SK-N-SH (cell line): ENCODE data around the gene LARGE1. TPM values are rescaled to one million over a fixed set of nuclear protein-coding genes. Genes with fewer than 3 reads are reported as not detected.

Experiments
- CTCF ChIA-PET: fragments of 300-600, 350-600 bp; formaldehyde crosslinking; extraction: SDS; loops from one replicate; lab custom pipeline; 2021; lab: Yijun Ruan, JAX
- POLR2A ChIA-PET: fragments of 350-600 bp; sonication (Branson Sonifier 250); formaldehyde crosslinking; extraction: SDS; loops from one replicate; lab custom pipeline; 2020; ENCODE audit warnings: antibody characterized with exemption, inconsistent platforms; lab: Yijun Ruan, JAX
- DNase-seq: peaks from one replicate; pipeline ENCODE4 v3.0.0; 2012
- H2AFZ ChIP-seq: fragments of 200-600 bp; sonication (generic); 2 replicates; pipeline ENCODE4 v1.8.1; 2016; ENCODE audit warnings: antibody characterized with exemption, mild to moderate bottlenecking, low read depth
- H3F3A ChIP-seq: fragments of 200-600 bp; sonication (generic); replicated peaks from 2 replicates; pipeline ENCODE3; 2016; ENCODE audit warnings: antibody characterized with exemption, mild to moderate bottlenecking; ENCODE audit not compliant: insufficient read depth
- H3K27ac ChIP-seq, 2 experiments: fragments of 200-500 bp in 1 of 2; fragments of 200-600 bp in 1 of 2; sonication (Bioruptor generic) in 1 of 2; sonication (generic), shearing (Covaris generic) in 1 of 2; 2 replicates each; pipeline versions ENCODE4 v1.5.1 to v1.6.1; 2014 to 2016; ENCODE audit warnings: low read depth in 2 of 2, inconsistent platforms in 1 of 2, low read length in 1 of 2, mild to moderate bottlenecking in 1 of 2, mixed read lengths in 1 of 2
- H3K27me3 ChIP-seq: fragments of 200-600 bp; sonication (generic), shearing (Covaris generic); 2 replicates; pipeline ENCODE4 v1.6.1; 2016; ENCODE audit warnings: mixed run types; ENCODE audit not compliant: insufficient read depth
- H3K36me3 ChIP-seq, 2 experiments: fragments of 200-500 bp in 1 of 2; fragments of 200-600 bp in 1 of 2; sonication (Bioruptor generic) in 1 of 2; sonication (generic) in 1 of 2; replicated peaks in 1 of 2; 2 replicates each; pipeline versions ENCODE3 to v1.5.1; 2014 to 2016; ENCODE audit warnings: low read length in 1 of 2, mild to moderate bottlenecking in 1 of 2; ENCODE audit not compliant: insufficient read depth in 2 of 2, control insufficient read depth in 1 of 2
- H3K4me1 ChIP-seq, 2 experiments: fragments of 200-500 bp in 1 of 2; fragments of 200-600 bp in 1 of 2; sonication (Bioruptor generic) in 1 of 2; sonication (generic), shearing (Covaris generic) in 1 of 2; 2 replicates each; pipeline versions ENCODE4 v1.5.1 to v1.6.1; 2014 to 2016; ENCODE audit warnings: low read depth in 1 of 2, low read length in 1 of 2, mixed run types in 1 of 2; ENCODE audit not compliant: insufficient read depth in 2 of 2, control insufficient read depth in 1 of 2
- H3K4me2 ChIP-seq: fragments of 200-600 bp; sonication (generic), shearing (Covaris generic); 2 replicates; pipeline ENCODE4 v1.6.1; 2017; ENCODE audit warnings: mixed run types
- H3K4me3 ChIP-seq, 2 experiments: fragments of 200-500 bp in 1 of 2; fragments of 200-600 bp in 1 of 2; sonication (Bioruptor generic) in 1 of 2; sonication (generic), shearing (Covaris generic) in 1 of 2; 2 replicates each; pipeline versions ENCODE4 v1.5.1 to v1.8.1; 2014 to 2016; ENCODE audit warnings: low read depth in 2 of 2, inconsistent platforms in 1 of 2, low read length in 1 of 2, mild to moderate bottlenecking in 1 of 2, mixed read lengths in 1 of 2, moderate library complexity in 1 of 2
- H3K79me2 ChIP-seq: fragments of 200-600 bp; sonication (generic); 2 replicates; pipeline ENCODE4 v1.8.1; 2017; ENCODE audit warnings: mild to moderate bottlenecking; ENCODE audit not compliant: insufficient read depth
- H3K9ac ChIP-seq: fragments of 200-600 bp; sonication (generic); 2 replicates; pipeline ENCODE4 v1.6.1; 2017; ENCODE audit warnings: mixed run types
- H3K9me2 ChIP-seq: fragments of 200-600 bp; sonication (generic); 2 replicates; pipeline ENCODE4 v1.6.1; 2017; ENCODE audit warnings: mixed run types
- H3K9me3 ChIP-seq: fragments of 200-600 bp; sonication (generic); 2 replicates; pipeline ENCODE4 v1.6.1; 2017; ENCODE audit warnings: mixed run types, mild to moderate bottlenecking, moderate library complexity
- H4K20me1 ChIP-seq: fragments of 200-600 bp; sonication (generic); 2 replicates; pipeline ENCODE4 v1.6.1; 2017; ENCODE audit warnings: mild to moderate bottlenecking, mixed run types; ENCODE audit not compliant: insufficient read depth
- CHD2 ChIP-seq: fragments of 150-350 bp; IDR thresholded peaks from 2 replicates; pipeline ENCODE4 v1.6.1; 2018; ENCODE audit warnings: low read length; ENCODE audit not compliant: partially characterized antibody
- CTCF ChIP-seq: fragments of 200-600 bp; sonication (generic); IDR thresholded peaks from 2 replicates; pipeline ENCODE4 v1.6.1; 2017; ENCODE audit warnings: antibody characterized with exemption, mild to moderate bottlenecking, moderate library complexity
- ELF1 ChIP-seq: IDR thresholded peaks from 2 replicates; pipeline ENCODE4 v1.4.0; 2012
- FOSL2 ChIP-seq: IDR thresholded peaks from 2 replicates; pipeline ENCODE4 v1.4.0; 2012; ENCODE audit warnings: low read depth, mild to moderate bottlenecking, moderate library complexity, borderline replicate concordance
- FOXM1 ChIP-seq: IDR thresholded peaks from 2 replicates; pipeline ENCODE4 v1.4.0; 2012; ENCODE audit warnings: low read depth, mild to moderate bottlenecking
- GABPA ChIP-seq: IDR thresholded peaks from 2 replicates; pipeline ENCODE4 v1.4.0; 2012; ENCODE audit warnings: low read depth, mild to moderate bottlenecking
- GATA2 ChIP-seq: sonication (generic); formaldehyde crosslinking; IDR thresholded peaks from 2 replicates; pipeline ENCODE4 v1.5.0; 2020; ENCODE audit warnings: mild to moderate bottlenecking, missing genetic modification reagents
- MAX ChIP-seq: IDR thresholded peaks from 2 replicates; pipeline ENCODE4 v1.4.0; 2012; ENCODE audit warnings: low read depth
- MXI1 ChIP-seq: IDR thresholded peaks from 2 replicates; pipeline ENCODE4 v1.6.1; 2012; ENCODE audit warnings: mild to moderate bottlenecking, low read depth, low read length, improper control_type of control experiment
- NRF1 ChIP-seq: IDR thresholded peaks from 2 replicates; pipeline ENCODE4 v1.6.1; 2012; ENCODE audit warnings: low read depth, mild to moderate bottlenecking, low read length
- PBX3 ChIP-seq: IDR thresholded peaks from 2 replicates; pipeline ENCODE4; 2012
- RAD21 ChIP-seq: IDR thresholded peaks from 2 replicates; pipeline ENCODE4 v1.6.1; 2012; ENCODE audit warnings: mild to moderate bottlenecking, low read length
- SIN3A ChIP-seq: IDR thresholded peaks from 2 replicates; pipeline ENCODE4 v1.6.1; 2012; ENCODE audit warnings: low read depth, mild to moderate bottlenecking, low read length, moderate library complexity, borderline replicate concordance
- SMC3 ChIP-seq: IDR thresholded peaks from 2 replicates; pipeline ENCODE4 v1.6.1; 2012; ENCODE audit warnings: low read depth, low read length, improper control_type of control experiment
- TCF12 ChIP-seq: IDR thresholded peaks from 2 replicates; pipeline ENCODE4 v1.4.0; 2012
- TEAD4 ChIP-seq: IDR thresholded peaks from 2 replicates; pipeline ENCODE4 v1.4.0; 2012; ENCODE audit warnings: mild to moderate bottlenecking, borderline replicate concordance; ENCODE audit not compliant: insufficient read depth
- USF1 ChIP-seq: IDR thresholded peaks from 2 replicates; pipeline ENCODE4 v1.4.0; 2012; ENCODE audit warnings: low read depth, borderline replicate concordance
- WGBS: methylation state at CpG from one replicate; pipeline ENCODE4 v1.1.6; 2017; ENCODE audit warnings: low lambda C conversion rate; 5-methylcytosine and 5-hydroxymethylcytosine counted together
- polyA plus RNA-seq, 3 experiments: library from polyadenylated mRNA; depleted of rRNA; stranded (reverse); fragments of >200 nt; gene quantifications; 2 replicates each; pipeline ENCODE4 v1.2.3, GENCODE V29; 2012
- TF ChIP-seq, protein P1 (sequence below): fragments of 150-350 bp; IDR thresholded peaks from 2 replicates; pipeline ENCODE4 v1.6.1; 2017; ENCODE audit warnings: antibody characterized with exemption, low read length, low read depth, borderline replicate concordance
- TF ChIP-seq, protein P2 (sequence below): IDR thresholded peaks from 2 replicates; pipeline ENCODE4 v1.6.1; 2012; ENCODE audit warnings: mild to moderate bottlenecking, low read depth, low read length, moderate library complexity
- TF ChIP-seq, protein P3 (sequence below): fragments of 150-350 bp; IDR thresholded peaks from 2 replicates; pipeline ENCODE4 v1.6.1; 2016; ENCODE audit warnings: mild to moderate bottlenecking, low read depth, low read length

LARGE1 gene
- polyA plus RNA-seq, 1 of the 3 experiments (the other 2 are of a cell fraction), result 1.1 TPM

GRCh38 chr22:33314316-33314715 lies 606.0 kb downstream of the LARGE1 start (continued):
- TF ChIP-seq SIN3A, result no peak
- no peak for TF ChIP-seq SMC3
- TF ChIP-seq TCF12, result no peak
- TF ChIP-seq CTCF, result no peak
- no peak for TF ChIP-seq TEAD4

GRCh38 chr22:33303099-33303498 lies 617.2 kb downstream of the LARGE1 start:
- Histone ChIP-seq H4K20me1 (no peaks in the 10 kb centered on the region), H3K9me3 (no peaks in the 10 kb centered on the region), H3K27ac (no peak overlapping the region), H3K9me2 (no peaks in the 10 kb centered on the region), H3K4me1 (no peaks in the 10 kb centered on the region), H3K9ac (no peak overlapping the region), H3K36me3 (no peaks in the 10 kb centered on the region), H3K4me3 (no peak overlapping the region), H3K79me2 (no peaks in the 10 kb centered on the region), H3K4me2 (no peak overlapping the region), H3K27me3 (no peaks in the 10 kb centered on the region), H3F3A (no peaks in the 10 kb centered on the region), H2AFZ (no peak overlapping the region)
- CTCF ChIA-PET, result interaction anchor here (0.6 to 4.5 kb wide), 29 partner anchors 9 to 1721 kb away, joined by 3 to 47 read pairs (median 5); no protein-coding TSS in a partner anchor
- POLR2A ChIA-PET, result no interaction called here
- TF ChIP-seq ELF1 (no peak), TEAD4 (no peak), PBX3 (no peak), FOXM1 (no peak), RAD21 (no peak), NRF1 (no peak), MXI1 (no peak), USF1 (no peak), FOSL2 (no peak), GABPA (no peak), TCF12 (no peak), GATA2 (no peak), CHD2 (no peak), MAX (no peak)
- TF ChIP-seq, protein P1, sequence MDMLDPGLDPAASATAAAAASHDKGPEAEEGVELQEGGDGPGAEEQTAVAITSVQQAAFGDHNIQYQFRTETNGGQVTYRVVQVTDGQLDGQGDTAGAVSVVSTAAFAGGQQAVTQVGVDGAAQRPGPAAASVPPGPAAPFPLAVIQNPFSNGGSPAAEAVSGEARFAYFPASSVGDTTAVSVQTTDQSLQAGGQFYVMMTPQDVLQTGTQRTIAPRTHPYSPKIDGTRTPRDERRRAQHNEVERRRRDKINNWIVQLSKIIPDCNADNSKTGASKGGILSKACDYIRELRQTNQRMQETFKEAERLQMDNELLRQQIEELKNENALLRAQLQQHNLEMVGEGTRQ, result no peak
- TF ChIP-seq, protein P2, sequence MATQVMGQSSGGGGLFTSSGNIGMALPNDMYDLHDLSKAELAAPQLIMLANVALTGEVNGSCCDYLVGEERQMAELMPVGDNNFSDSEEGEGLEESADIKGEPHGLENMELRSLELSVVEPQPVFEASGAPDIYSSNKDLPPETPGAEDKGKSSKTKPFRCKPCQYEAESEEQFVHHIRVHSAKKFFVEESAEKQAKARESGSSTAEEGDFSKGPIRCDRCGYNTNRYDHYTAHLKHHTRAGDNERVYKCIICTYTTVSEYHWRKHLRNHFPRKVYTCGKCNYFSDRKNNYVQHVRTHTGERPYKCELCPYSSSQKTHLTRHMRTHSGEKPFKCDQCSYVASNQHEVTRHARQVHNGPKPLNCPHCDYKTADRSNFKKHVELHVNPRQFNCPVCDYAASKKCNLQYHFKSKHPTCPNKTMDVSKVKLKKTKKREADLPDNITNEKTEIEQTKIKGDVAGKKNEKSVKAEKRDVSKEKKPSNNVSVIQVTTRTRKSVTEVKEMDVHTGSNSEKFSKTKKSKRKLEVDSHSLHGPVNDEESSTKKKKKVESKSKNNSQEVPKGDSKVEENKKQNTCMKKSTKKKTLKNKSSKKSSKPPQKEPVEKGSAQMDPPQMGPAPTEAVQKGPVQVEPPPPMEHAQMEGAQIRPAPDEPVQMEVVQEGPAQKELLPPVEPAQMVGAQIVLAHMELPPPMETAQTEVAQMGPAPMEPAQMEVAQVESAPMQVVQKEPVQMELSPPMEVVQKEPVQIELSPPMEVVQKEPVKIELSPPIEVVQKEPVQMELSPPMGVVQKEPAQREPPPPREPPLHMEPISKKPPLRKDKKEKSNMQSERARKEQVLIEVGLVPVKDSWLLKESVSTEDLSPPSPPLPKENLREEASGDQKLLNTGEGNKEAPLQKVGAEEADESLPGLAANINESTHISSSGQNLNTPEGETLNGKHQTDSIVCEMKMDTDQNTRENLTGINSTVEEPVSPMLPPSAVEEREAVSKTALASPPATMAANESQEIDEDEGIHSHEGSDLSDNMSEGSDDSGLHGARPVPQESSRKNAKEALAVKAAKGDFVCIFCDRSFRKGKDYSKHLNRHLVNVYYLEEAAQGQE, result no peak
- TF ChIP-seq, protein P3, sequence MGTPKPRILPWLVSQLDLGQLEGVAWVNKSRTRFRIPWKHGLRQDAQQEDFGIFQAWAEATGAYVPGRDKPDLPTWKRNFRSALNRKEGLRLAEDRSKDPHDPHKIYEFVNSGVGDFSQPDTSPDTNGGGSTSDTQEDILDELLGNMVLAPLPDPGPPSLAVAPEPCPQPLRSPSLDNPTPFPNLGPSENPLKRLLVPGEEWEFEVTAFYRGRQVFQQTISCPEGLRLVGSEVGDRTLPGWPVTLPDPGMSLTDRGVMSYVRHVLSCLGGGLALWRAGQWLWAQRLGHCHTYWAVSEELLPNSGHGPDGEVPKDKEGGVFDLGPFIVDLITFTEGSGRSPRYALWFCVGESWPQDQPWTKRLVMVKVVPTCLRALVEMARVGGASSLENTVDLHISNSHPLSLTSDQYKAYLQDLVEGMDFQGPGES, result no peak
- DNase-seq, result no peak
- WGBS, result 44% methylated on average over 9 of the region's 9 CpGs
